ENCODE measurements around the gene SLC10A3.

DNA sequence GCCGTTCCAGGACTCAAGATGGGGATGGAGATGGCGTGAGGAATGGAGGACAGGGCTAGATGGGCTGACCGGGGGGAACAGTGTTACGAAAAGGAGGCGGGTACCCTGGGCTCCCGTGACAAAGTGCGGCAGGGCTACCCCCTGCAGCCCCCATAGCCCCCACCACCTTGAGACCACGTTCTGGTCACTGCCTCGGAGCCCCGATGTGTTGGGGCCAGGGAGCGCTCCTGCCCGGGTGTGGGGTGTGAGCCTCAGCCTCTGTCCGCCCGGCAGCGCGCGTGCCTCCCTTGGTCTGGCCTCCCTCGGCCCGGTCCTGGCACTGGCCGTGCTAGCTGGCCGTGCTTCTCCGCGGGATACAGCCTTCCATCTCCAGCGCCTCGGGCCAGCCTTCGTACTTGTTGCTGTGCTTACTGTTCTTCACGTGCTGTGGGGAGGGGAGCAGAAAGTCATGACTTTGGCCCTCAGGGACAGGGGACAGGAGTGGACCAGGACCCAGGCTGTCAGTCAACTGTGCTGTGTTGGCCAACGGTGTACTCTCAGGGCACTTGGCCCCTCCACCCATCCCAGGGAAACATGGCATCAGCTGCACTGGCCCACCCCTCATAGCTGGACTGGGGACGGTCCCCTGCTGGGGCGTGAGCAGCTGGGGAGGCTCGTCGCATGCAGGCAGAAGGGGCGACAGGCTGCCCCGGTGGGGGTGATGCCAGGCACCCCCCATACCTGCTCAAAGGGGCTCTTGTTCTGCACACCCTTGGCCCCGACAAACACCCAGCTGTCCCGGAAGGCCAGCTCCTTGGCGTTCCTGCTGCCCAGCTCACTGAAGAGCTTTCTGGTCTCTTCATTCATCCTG is 16.3 kb upstream of the SLC10A3 start:
- TF ChIP-seq, protein P1, sequence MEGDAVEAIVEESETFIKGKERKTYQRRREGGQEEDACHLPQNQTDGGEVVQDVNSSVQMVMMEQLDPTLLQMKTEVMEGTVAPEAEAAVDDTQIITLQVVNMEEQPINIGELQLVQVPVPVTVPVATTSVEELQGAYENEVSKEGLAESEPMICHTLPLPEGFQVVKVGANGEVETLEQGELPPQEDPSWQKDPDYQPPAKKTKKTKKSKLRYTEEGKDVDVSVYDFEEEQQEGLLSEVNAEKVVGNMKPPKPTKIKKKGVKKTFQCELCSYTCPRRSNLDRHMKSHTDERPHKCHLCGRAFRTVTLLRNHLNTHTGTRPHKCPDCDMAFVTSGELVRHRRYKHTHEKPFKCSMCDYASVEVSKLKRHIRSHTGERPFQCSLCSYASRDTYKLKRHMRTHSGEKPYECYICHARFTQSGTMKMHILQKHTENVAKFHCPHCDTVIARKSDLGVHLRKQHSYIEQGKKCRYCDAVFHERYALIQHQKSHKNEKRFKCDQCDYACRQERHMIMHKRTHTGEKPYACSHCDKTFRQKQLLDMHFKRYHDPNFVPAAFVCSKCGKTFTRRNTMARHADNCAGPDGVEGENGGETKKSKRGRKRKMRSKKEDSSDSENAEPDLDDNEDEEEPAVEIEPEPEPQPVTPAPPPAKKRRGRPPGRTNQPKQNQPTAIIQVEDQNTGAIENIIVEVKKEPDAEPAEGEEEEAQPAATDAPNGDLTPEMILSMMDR (IDR thresholded peaks at IDR 0.05): no peak
- TF ChIP-seq POLR2A (IDR thresholded peaks at IDR 0.05): no peak
